Sigmoid colon (tissue), 7 donors: ENCODE measurements around the gene KRTAP12-4. TPM values are rescaled to one million over a fixed set of nuclear protein-coding genes. Genes with fewer than 3 reads are reported as not detected.
"Not testable (repeated sequence)": the region's sequence is repeated elsewhere in the genome, so short reads cannot be mapped to it uniquely, and the experiment has no call there.

Experiments used
- DNase-seq: peaks from one replicate; pipeline ENCODE4 v3.0.0-alpha.2; 2019
- H3K27ac ChIP-seq, 4 donors: fragments of 200-600 bp; sonication (generic); one replicate each; pipeline ENCODE4 v1.5.1; 2016 to 2019; ENCODE audit warnings: mild to moderate bottlenecking in 1 of 4
- H3K27me3 ChIP-seq, 3 donors: fragments of 200-600 bp; sonication (generic); one replicate each; pipeline ENCODE4 v1.5.1; 2019; ENCODE audit warnings: mild to moderate bottlenecking in 1 of 3
- H3K36me3 ChIP-seq, 4 donors: fragments of 200-600 bp; sonication (generic); one replicate each; pipeline ENCODE4 v1.5.1; 2016 to 2019
- H3K4me1 ChIP-seq, 4 donors: fragments of 200-600 bp; sonication (generic); one replicate each; pipeline ENCODE4 v1.5.1; 2017 to 2019
- H3K4me3 ChIP-seq, 4 donors: fragments of 200-600 bp; sonication (generic); one replicate each; pipeline ENCODE4 v1.5.1; 2017 to 2019; ENCODE audit warnings: mild to moderate bottlenecking in 2 of 4, moderate library complexity in 1 of 4
- H3K9me3 ChIP-seq, 4 donors: fragments of 200-600 bp in 3 of 4; sonication (generic) in 3 of 4; one replicate each; pipeline versions ENCODE4 v1.5.1 to v1.6.1; 2013 to 2019
- CTCF ChIP-seq, 4 experiments: fragments of 450-650 bp in 3 of 4; fragments of 200-600 bp in 1 of 4; IDR thresholded peaks; one replicate each; pipeline ENCODE4 v1.5.1; 2016 to 2019; ENCODE audit warnings: antibody characterized with exemption in 4 of 4, mild to moderate bottlenecking in 3 of 4, moderate library complexity in 2 of 4
- EP300 ChIP-seq, 4 donors: sonication (generic); formaldehyde crosslinking; IDR thresholded peaks; one replicate each; pipeline ENCODE4 v1.6.1; 2017; ENCODE audit warnings: antibody characterized with exemption in 4 of 4
- POLR2A ChIP-seq, 2 donors: fragments of 450-650 bp; IDR thresholded peaks; one replicate each; pipeline ENCODE4 v1.6.1; 2016; ENCODE audit warnings: antibody characterized with exemption in 2 of 2, mild to moderate bottlenecking in 2 of 2, moderate library complexity in 2 of 2
- POLR2AphosphoS5 ChIP-seq, 4 donors: sonication (generic); formaldehyde crosslinking; IDR thresholded peaks; one replicate each; pipeline ENCODE4 v1.6.1; 2017; ENCODE audit warnings: antibody characterized with exemption in 4 of 4
- WGBS, 2 donors: extraction: QIAGEN DNeasy Blood & Tissue Kit; methylation state at CpG; one replicate each; pipeline ENCODE4 v1.1.7; 2013; 5-methylcytosine and 5-hydroxymethylcytosine counted together
- intact Hi-C: fragments of 100-400 bp; cut with DNase I; formaldehyde crosslinking; loops from one replicate; pipeline ENCODE4 v1.15.1; 2023
- polyA plus RNA-seq, 3 donors: library from polyadenylated mRNA; stranded (reverse); fragments of 200-250 nt; gene quantifications; one replicate each; pipeline ENCODE4 v1.2.3, GENCODE V29; 2013
- small RNA-seq, 3 donors: library from RNA; depleted of rRNA; stranded (forward); fragments of <200 nt; gene quantifications; one replicate each; pipeline ENCODE3, GENCODE V24; 2016
- total RNA-seq, 4 donors: library from RNA; depleted of rRNA; stranded (reverse); fragments of >200 nt; gene quantifications; one replicate each; pipeline ENCODE4 v1.1.0, GENCODE V29; 2016
- donor health status: healthy with polysubstance abuse.
- donor health status: Bipolar disorder and iron deficiency.
- donor health status: healthy.

KRTAP12-4 gene
- total and polyA plus RNA-seq, 7 donors = not detected

- Histone ChIP-seq H3K27ac (no peak within 1 kb of the TSS), H3K9me3 (peaks cover 0 to 17% (median 2%) of the 10 kb centered on the region in 4 donors), H3K36me3 (no peaks in the 10 kb centered on the region), H3K27me3 (peaks cover 0 to 18% (median 9%) of the 10 kb centered on the region in 3 donors), H3K4me3 (no peak within 1 kb of the TSS), H3K4me1 (no peaks in the 10 kb centered on the region)
- TF ChIP-seq POLR2A (IDR thresholded peaks at IDR 0.05) (no peak), POLR2AphosphoS5 (IDR thresholded peaks at IDR 0.05) (no peak), CTCF (IDR thresholded peaks at IDR 0.05) (no peak), EP300 (IDR thresholded peaks at IDR 0.05) (no peak)
- intact Hi-C loops = no loop called here
- 70 to 89% methylated on average over 8 of the region's 8 CpGs for WGBS, 2 donors
- peak; percentile 57 for DNase-seq
These were observed 42.4 kb downstream of the KRTAP12-4 start, which contains the start of gene KRTAP10-8 for GRCh38 chr21:44612029-44612486. Gene KRTAP10-8 (plus strand): TSS chr21:44612079. CDS start chr21:44612101, 22 bp downstream.

GRCh38 chr21:44611551-44611950 lies 42.9 kb downstream of the KRTAP12-4 start:
- 77 to 88% methylated on average over 4 of the region's 4 CpGs for WGBS, 2 donors
- DNase-seq = no peak
- Histone ChIP-seq H3K27me3 (peaks cover 0 to 18% (median 9%) of the 10 kb centered on the region in 3 donors), H3K36me3 (no peaks in the 10 kb centered on the region), H3K27ac (no peak overlapping the region), H3K4me3 (no peak overlapping the region), H3K9me3 (peaks cover 0 to 17% (median 2%) of the 10 kb centered on the region in 4 donors), H3K4me1 (no peaks in the 10 kb centered on the region)
- intact Hi-C loops = no loop called here
- TF ChIP-seq CTCF (IDR thresholded peaks at IDR 0.05) (no peak), POLR2AphosphoS5 (IDR thresholded peaks at IDR 0.05) (no peak), POLR2A (IDR thresholded peaks at IDR 0.05) (no peak), EP300 (IDR thresholded peaks at IDR 0.05) (no peak)

GRCh38 chr21:44610157-44610843 lies 44.2 kb downstream of the KRTAP12-4 start:
- intact Hi-C loops, H3K36me3 ChIP-seq, H3K4me3 ChIP-seq, H3K4me1 ChIP-seq, H3K27ac ChIP-seq, DNase-seq: not testable (repeated sequence)
- 94 to 96% methylated on average over 7 of the region's 7 CpGs for WGBS, 2 donors
- H3K27me3 ChIP-seq = peaks cover 0 to 18% (median 9%) of the 10 kb centered on the region in 3 donors
- H3K9me3 ChIP-seq = peaks cover 0 to 17% (median 2%) of the 10 kb centered on the region in 4 donors

GRCh38 chr21:44609193-44609592 lies 45.3 kb downstream of the KRTAP12-4 start:
- TF ChIP-seq CTCF (IDR thresholded peaks at IDR 0.05) (no peak), POLR2AphosphoS5 (IDR thresholded peaks at IDR 0.05) (no peak), EP300 (IDR thresholded peaks at IDR 0.05) (no peak), POLR2A (IDR thresholded peaks at IDR 0.05) (no peak)
- Histone ChIP-seq H3K27me3 (peaks cover 0 to 18% (median 9%) of the 10 kb centered on the region in 3 donors), H3K36me3 (no peaks in the 10 kb centered on the region), H3K4me1 (no peaks in the 10 kb centered on the region), H3K9me3 (peaks cover 0 to 17% (median 2%) of the 10 kb centered on the region in 4 donors), H3K27ac (no peak overlapping the region), H3K4me3 (no peak overlapping the region)
- intact Hi-C loops = no loop called here
- DNase-seq = no peak

- WGBS, 2 donors = 78 to 81% methylated on average over 4 of the region's 4 CpGs
- H3K36me3 ChIP-seq = no peaks in the 10 kb centered on the region
- no peaks in the 10 kb centered on the region for H3K4me1 ChIP-seq
- TF ChIP-seq EP300 (IDR thresholded peaks at IDR 0.05) = no peak
- no peak for TF ChIP-seq POLR2A (IDR thresholded peaks at IDR 0.05)
- peaks cover 0 to 15% (median 0%) of the 10 kb centered on the region in 4 donors for H3K9me3 ChIP-seq
- intact Hi-C loops = no loop called here
- no peak overlapping the region for H3K4me3 ChIP-seq
- DNase-seq = no peak
- H3K27me3 ChIP-seq = peaks cover 0 to 27% (median 11%) of the 10 kb centered on the region in 3 donors
- no peak overlapping the region for H3K27ac ChIP-seq
These were observed 48.0 kb downstream of the KRTAP12-4 start for GRCh38 chr21:44606495-44606894.

Small RNA genes within 50 kb of the gene (small RNA-seq; reads per million reads assigned to genes)
- gene KRTAP12-6P = 0 reads per million in 3 donors

Other genes with a start within 250 kb of the KRTAP12-4 start
- 1 to 10 TPM; 3.9 to 7.1 (median 5.4) TPM for gene LRRC3, start 199.1 kb downstream of the KRTAP12-4 start, total RNA-seq
- 1 to 10 TPM in 1 of 3 donors, under 1 TPM in 2; under 0.01 to 2.9 (median 0.46) TPM for gene LRRC3, start 199.1 kb downstream of the KRTAP12-4 start, polyA plus RNA-seq
- gene KRTAP10-1, start 114.5 kb downstream of the KRTAP12-4 start, total RNA-seq = not detected
- not detected for gene KRTAP10-1, start 114.5 kb downstream of the KRTAP12-4 start, polyA plus RNA-seq
- not detected for gene KRTAP10-2, start 103.2 kb downstream of the KRTAP12-4 start, total RNA-seq
- not detected for gene KRTAP10-2, start 103.2 kb downstream of the KRTAP12-4 start, polyA plus RNA-seq
- gene KRTAP10-3, start 95.9 kb downstream of the KRTAP12-4 start, total RNA-seq = under 1 TPM in 1 of 4 donors, not detected in 3; 0.66 TPM
- gene KRTAP10-3, start 95.9 kb downstream of the KRTAP12-4 start, polyA plus RNA-seq = not detected
- gene KRTAP10-4, start 80.9 kb downstream of the KRTAP12-4 start, total RNA-seq = not detected
- gene KRTAP10-4, start 80.9 kb downstream of the KRTAP12-4 start, polyA plus RNA-seq = not detected
- gene KRTAP10-5, start 74.1 kb downstream of the KRTAP12-4 start, total RNA-seq = not detected
- not detected for gene KRTAP10-5, start 74.1 kb downstream of the KRTAP12-4 start, polyA plus RNA-seq
- not detected for gene KRTAP10-6, start 62.2 kb downstream of the KRTAP12-4 start, total RNA-seq
- gene KRTAP10-6, start 62.2 kb downstream of the KRTAP12-4 start, polyA plus RNA-seq = not detected
- not detected for gene KRTAP10-7, start 54.1 kb downstream of the KRTAP12-4 start, total RNA-seq
- gene KRTAP10-7, start 54.1 kb downstream of the KRTAP12-4 start, polyA plus RNA-seq = not detected
- gene KRTAP10-8, start 42.6 kb downstream of the KRTAP12-4 start, total RNA-seq = not detected
- gene KRTAP10-8, start 42.6 kb downstream of the KRTAP12-4 start, polyA plus RNA-seq = not detected
- not detected for gene KRTAP10-9, start 27.6 kb downstream of the KRTAP12-4 start, total RNA-seq
- not detected for gene KRTAP10-9, start 27.6 kb downstream of the KRTAP12-4 start, polyA plus RNA-seq
- not detected for gene KRTAP10-10, start 17.3 kb downstream of the KRTAP12-4 start, total RNA-seq
- gene KRTAP10-10, start 17.3 kb downstream of the KRTAP12-4 start, polyA plus RNA-seq = not detected
- gene KRTAP10-11, start 8.2 kb downstream of the KRTAP12-4 start, total RNA-seq = not detected
- gene KRTAP10-11, start 8.2 kb downstream of the KRTAP12-4 start, polyA plus RNA-seq = not detected
- gene KRTAP12-3, start 3.3 kb upstream of the KRTAP12-4 start, total RNA-seq = not detected
- gene KRTAP12-3, start 3.3 kb upstream of the KRTAP12-4 start, polyA plus RNA-seq = not detected
- not detected for gene KRTAP12-2, start 12.3 kb upstream of the KRTAP12-4 start, total RNA-seq
- gene KRTAP12-2, start 12.3 kb upstream of the KRTAP12-4 start, polyA plus RNA-seq = not detected
- not detected for gene KRTAP12-1, start 27.5 kb upstream of the KRTAP12-4 start, total RNA-seq
- gene KRTAP12-1, start 27.5 kb upstream of the KRTAP12-4 start, polyA plus RNA-seq = not detected
- not detected for gene KRTAP10-12, start 42.5 kb upstream of the KRTAP12-4 start, total RNA-seq
- gene KRTAP10-12, start 42.5 kb upstream of the KRTAP12-4 start, polyA plus RNA-seq = not detected
- not detected for gene TSPEAR, start 56.9 kb upstream of the KRTAP12-4 start, total RNA-seq
- under 1 TPM in 2 of 3 donors, not detected in 1; under 0.01 to 0.20 TPM for gene TSPEAR, start 56.9 kb upstream of the KRTAP12-4 start, polyA plus RNA-seq
- gene UBE2G2, start 147.2 kb upstream of the KRTAP12-4 start, total RNA-seq = 100 to 1,000 TPM in 1 of 4 donors, 10 to 100 TPM in 3; 51.5 to 101 (median 63.1) TPM
- 10 to 100 TPM; 21.6 to 45.8 (median 22.7) TPM for gene UBE2G2, start 147.2 kb upstream of the KRTAP12-4 start, polyA plus RNA-seq
- 10 to 100 TPM; 52.4 to 60.1 (median 57.9) TPM for gene SUMO3, start 163.4 kb upstream of the KRTAP12-4 start, total RNA-seq
- 100 to 1,000 TPM in 2 of 3 donors, 10 to 100 TPM in 1; 67.8 to 104 (median 103) TPM for gene SUMO3, start 163.4 kb upstream of the KRTAP12-4 start, polyA plus RNA-seq
- 100 to 1,000 TPM; 158 to 208 (median 188) TPM for gene PTTG1IP, start 219.0 kb upstream of the KRTAP12-4 start, total RNA-seq
- gene PTTG1IP, start 219.0 kb upstream of the KRTAP12-4 start, polyA plus RNA-seq = 100 to 1,000 TPM in 1 of 3 donors, 10 to 100 TPM in 2; 49.7 to 146 (median 59.5) TPM